Stromal cell of bone marrow (primary cell): ENCODE measurements around the gene CYP2U1.
A peak's percentile ranks its signal among the peaks of the same experiment; 100 is the strongest.
"Not testable (repeated sequence)": the region's sequence is repeated elsewhere in the genome, so short reads cannot be mapped to it uniquely, and the experiment has no call there.

ENCODE experiments used
- DNase-seq: peaks from one replicate; pipeline ENCODE4 v3.0.0-alpha.2; 2012; ENCODE audit warnings: low read depth

The CYP2U1 gene

GRCh38 chr4:107930821-107931774 is at the start of gene CYP2U1:
CYP2U1 (plus strand) TSS chr4:107931549; CDS start chr4:107931644, 95 bp downstream.
- DNase-seq = peak; percentile 61

GRCh38 chr4:107885865-107886264 is 45.5 kb upstream of the CYP2U1 start:
- DNase-seq = no peak

GRCh38 chr4:107888237-107888636 is 43.1 kb upstream of the CYP2U1 start:
- DNase-seq = no peak

- no peak for DNase-seq
These were observed 40.6 kb upstream of the CYP2U1 start for GRCh38 chr4:107890779-107891178.

- no peak for DNase-seq
These were observed 40.0 kb upstream of the CYP2U1 start for GRCh38 chr4:107891299-107891698.

- DNase-seq = no peak
These were observed 37.9 kb upstream of the CYP2U1 start for GRCh38 chr4:107893171-107894137.

- DNase-seq = no peak
These were observed 37.2 kb upstream of the CYP2U1 start for GRCh38 chr4:107894138-107894603.

GRCh38 chr4:107896158-107896645 is 35.1 kb upstream of the CYP2U1 start:
- peak; percentile 85 for DNase-seq

- peak; percentile 38 for DNase-seq
These were observed 34.7 kb upstream of the CYP2U1 start for GRCh38 chr4:107896646-107897045.

GRCh38 chr4:107897823-107898222 is 33.5 kb upstream of the CYP2U1 start:
- DNase-seq = no peak

- no peak for DNase-seq
These were observed 31.3 kb upstream of the CYP2U1 start for GRCh38 chr4:107900067-107900466.

- no peak for DNase-seq
These were observed 30.8 kb upstream of the CYP2U1 start for GRCh38 chr4:107900508-107900907.

GRCh38 chr4:107901213-107901934 is 30.0 kb upstream of the CYP2U1 start:
- DNase-seq = no peak

GRCh38 chr4:107902715-107903114 is 28.6 kb upstream of the CYP2U1 start:
- DNase-seq = no peak

GRCh38 chr4:107905082-107905481 is 26.3 kb upstream of the CYP2U1 start:
- DNase-seq = not testable (repeated sequence)

- no peak for DNase-seq
These were observed 24.8 kb upstream of the CYP2U1 start for GRCh38 chr4:107906458-107907100.

- DNase-seq = no peak
These were observed 23.0 kb upstream of the CYP2U1 start for GRCh38 chr4:107908377-107908776.

- DNase-seq = peak; percentile 55
These were observed 18.0 kb upstream of the CYP2U1 start for GRCh38 chr4:107913283-107913899.

- no peak for DNase-seq
These were observed 16.1 kb upstream of the CYP2U1 start for GRCh38 chr4:107915220-107915619.

GRCh38 chr4:107916623-107917022 is 14.7 kb upstream of the CYP2U1 start:
- DNase-seq = no peak

- DNase-seq = no peak
These were observed 13.8 kb upstream of the CYP2U1 start for GRCh38 chr4:107917500-107917899.
